ENCODE results near the gene ST3GAL5. TPM values are rescaled to one million over a fixed set of nuclear protein-coding genes. Genes with fewer than 3 reads are reported as not detected.

ST3GAL5 gene
- total and polyA plus RNA-seq, 2 of the 8 experiments (the other 6 are each of a cell fraction or from before 2014, with no cell fraction given), result 1.9 to 4.5 TPM

DNA sequence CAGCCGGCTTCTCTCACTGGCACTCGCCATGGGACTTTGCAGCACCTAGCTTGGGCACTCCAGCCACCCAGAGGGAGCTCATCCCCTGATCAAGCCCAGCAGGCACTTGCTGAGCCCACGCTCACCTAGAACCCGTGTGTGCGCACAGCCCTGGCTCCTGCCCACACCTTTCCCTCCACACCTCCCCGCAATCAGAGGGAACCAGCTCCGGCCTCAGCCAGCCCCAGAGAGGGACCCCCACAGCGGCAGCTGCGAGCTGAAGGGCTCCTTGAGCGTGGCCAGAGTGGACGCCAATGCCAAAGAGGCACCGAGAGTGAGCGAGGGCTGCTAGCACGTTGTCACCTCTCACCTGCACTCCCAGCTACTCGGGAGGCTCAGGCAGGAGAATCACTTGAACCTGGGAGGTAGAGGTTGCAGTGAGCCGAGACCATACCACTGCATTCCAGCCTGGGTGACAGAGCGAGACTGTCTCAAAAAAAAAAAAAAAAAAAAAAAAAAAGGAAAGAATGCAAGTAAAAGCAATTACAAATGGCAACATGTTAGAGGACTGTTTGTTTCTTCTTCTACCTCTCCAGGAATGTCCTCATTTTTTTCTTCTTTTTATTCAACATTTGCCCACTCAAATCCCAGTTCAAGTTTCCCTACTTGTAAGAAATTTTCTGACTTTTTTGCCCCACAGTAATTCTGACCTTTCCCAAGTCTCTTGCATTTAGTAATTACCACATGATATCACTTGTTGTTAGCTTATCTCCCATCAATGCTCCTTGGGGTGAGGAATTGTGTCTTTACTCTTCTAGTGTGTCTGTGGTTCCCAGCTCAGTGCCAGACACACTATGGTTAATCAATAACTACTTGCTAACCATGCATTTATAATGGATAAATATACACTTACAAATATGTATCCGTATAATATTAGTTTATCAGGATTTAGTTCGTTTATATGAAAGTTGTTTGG lies 40.6 kb upstream of the ST3GAL5 start:
- Histone ChIP-seq H4K91ac (replicated peaks; ENCODE audit: insufficient read length, low read length) (no peak overlapping the region), H2AK5ac (ENCODE audit: low read depth, low read length) (no peak overlapping the region), H4K8ac (ENCODE audit: extremely low read depth, insufficient read depth, low read length) (no peak overlapping the region), H3K23me2 (ENCODE audit: low read depth, low read length) (0 out of 2 replicates have a peak, but pooled peaks cover 1% of the 10 kb centered on the region), H2BK15ac (ENCODE audit: low read length) (no peak overlapping the region), H4K20me1 (replicated peaks in 1 of 2; ENCODE audit: control insufficient read depth in 1 of 2, insufficient read depth in 2 of 2, low read length in 2 of 2) (no peaks in the 10 kb centered on the region), H2BK5ac (ENCODE audit: low read depth, low read length) (no peak overlapping the region), H3K4me1 (replicated peaks in 1 of 4; ENCODE audit: control insufficient read depth in 3 of 4, insufficient read depth in 4 of 4, low read length in 3 of 4) (no peaks in the 10 kb centered on the region), H3K27ac (ENCODE audit: low read depth, low read length) (no peak overlapping the region), H2AFZ (ENCODE audit: low read length) (no peak overlapping the region), H3K4me2 (ENCODE audit: insufficient read depth in 1 of 2, low read depth in 2 of 2, low read length in 2 of 2) (no peak overlapping the region), H3K4me3 (ENCODE audit: extremely low read depth in 1 of 4, insufficient read depth in 2 of 4, low read depth in 3 of 4, low read length in 4 of 4) (no peak overlapping the region), H3K18ac (ENCODE audit: extremely low read depth, low read length) (no peak overlapping the region), H3K56ac (replicated peaks; ENCODE audit: insufficient read length, low read depth, low read length) (no peak overlapping the region), H2BK20ac (ENCODE audit: low read length) (no peak overlapping the region), H3K36me3 (ENCODE audit: control insufficient read depth in 2 of 4, insufficient read depth in 4 of 4, low read length in 3 of 4) (no peaks in the 10 kb centered on the region), H3K9me3 (ENCODE audit: insufficient read depth in 2 of 2, low read depth in 1 of 2, low read length in 1 of 2) (no peaks in the 10 kb centered on the region), H4K5ac (ENCODE audit: insufficient read length, low read depth, low read length) (no peak overlapping the region), H3K23ac (ENCODE audit: insufficient read length) (no peak overlapping the region), H3K79me2 (ENCODE audit: control insufficient read depth in 1 of 2, insufficient read depth in 2 of 2, low read length in 2 of 2) (no peaks in the 10 kb centered on the region), H2BK120ac (replicated peaks; ENCODE audit: low read depth, low read length) (no peak overlapping the region), H3K27me3 (replicated peaks in 1 of 4; ENCODE audit: control insufficient read depth in 3 of 4, extremely low read depth in 1 of 4, insufficient read depth in 3 of 4, low read length in 3 of 4) (no peaks in the 10 kb centered on the region), H3K14ac (ENCODE audit: insufficient read length) (no peak overlapping the region), H2BK12ac (ENCODE audit: low read depth, low read length) (no peak overlapping the region), H3K4ac (replicated peaks; ENCODE audit: insufficient read length, low read depth, low read length) (no peak overlapping the region), H3K9ac (replicated peaks in 1 of 4; ENCODE audit: extremely low read depth in 1 of 4, low read depth in 3 of 4, low read length in 3 of 4) (no peak overlapping the region), H3K79me1 (ENCODE audit: low read depth, low read length) (no peaks in the 10 kb centered on the region)
- DNase-seq (ENCODE audit: low read depth in 1 of 2, low spot score in 2 of 2) (no peak), FAIRE-seq (no peak)
- WGBS, 2 experiments (ENCODE audit: extremely low coverage in 1 of 2, insufficient coverage in 1 of 2, insufficient read length in 1 of 2, insufficient replicate concordance in 2 of 2, low coverage in 1 of 2, low lambda C conversion rate in 2 of 2, missing lambda C conversion rate in 1 of 2), result 81% methylated on average over 9 of the region's 19 CpGs; no CpG with 5 or more reads in 1 of the 2 experiments
- POLR2A ChIA-PET (ENCODE audit: partially characterized antibody), result no interaction called here
- CTCF ChIA-PET (ENCODE audit: partially characterized antibody), result interaction anchor here (1.1 to 1.5 kb wide), 4 partner anchors 8 to 102 kb away, joined by 3 to 5 read pairs (median 4); no protein-coding TSS in a partner anchor
- TF ChIP-seq CREB1 (IDR thresholded peaks at IDR 0.05) (no peak), KDM1A (IDR thresholded peaks at IDR 0.05; ENCODE audit: borderline replicate concordance, low read length) (no peak), POU5F1 (IDR thresholded peaks at IDR 0.05; ENCODE audit: low read depth, low read length) (no peak), CBX5 (IDR thresholded peaks at IDR 0.05; ENCODE audit: low read depth, low read length) (no peak), KDM4A (IDR thresholded peaks at IDR 0.05; ENCODE audit: low read depth, low read length, severe bottlenecking) (no peak), SP4 (IDR thresholded peaks at IDR 0.05; ENCODE audit: low read length) (no peak), TAF1 (IDR thresholded peaks at IDR 0.05; ENCODE audit: low read depth, low read length) (no peak)
- TF ChIP-seq, protein P1, sequence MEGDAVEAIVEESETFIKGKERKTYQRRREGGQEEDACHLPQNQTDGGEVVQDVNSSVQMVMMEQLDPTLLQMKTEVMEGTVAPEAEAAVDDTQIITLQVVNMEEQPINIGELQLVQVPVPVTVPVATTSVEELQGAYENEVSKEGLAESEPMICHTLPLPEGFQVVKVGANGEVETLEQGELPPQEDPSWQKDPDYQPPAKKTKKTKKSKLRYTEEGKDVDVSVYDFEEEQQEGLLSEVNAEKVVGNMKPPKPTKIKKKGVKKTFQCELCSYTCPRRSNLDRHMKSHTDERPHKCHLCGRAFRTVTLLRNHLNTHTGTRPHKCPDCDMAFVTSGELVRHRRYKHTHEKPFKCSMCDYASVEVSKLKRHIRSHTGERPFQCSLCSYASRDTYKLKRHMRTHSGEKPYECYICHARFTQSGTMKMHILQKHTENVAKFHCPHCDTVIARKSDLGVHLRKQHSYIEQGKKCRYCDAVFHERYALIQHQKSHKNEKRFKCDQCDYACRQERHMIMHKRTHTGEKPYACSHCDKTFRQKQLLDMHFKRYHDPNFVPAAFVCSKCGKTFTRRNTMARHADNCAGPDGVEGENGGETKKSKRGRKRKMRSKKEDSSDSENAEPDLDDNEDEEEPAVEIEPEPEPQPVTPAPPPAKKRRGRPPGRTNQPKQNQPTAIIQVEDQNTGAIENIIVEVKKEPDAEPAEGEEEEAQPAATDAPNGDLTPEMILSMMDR (IDR thresholded peaks at IDR 0.05; ENCODE audit: control extremely low read depth in 1 of 3, insufficient read depth in 1 of 3, low read depth in 1 of 3, low read length in 3 of 3), result no peak
- TF ChIP-seq, protein P2, sequence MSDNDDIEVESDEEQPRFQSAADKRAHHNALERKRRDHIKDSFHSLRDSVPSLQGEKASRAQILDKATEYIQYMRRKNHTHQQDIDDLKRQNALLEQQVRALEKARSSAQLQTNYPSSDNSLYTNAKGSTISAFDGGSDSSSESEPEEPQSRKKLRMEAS (IDR thresholded peaks at IDR 0.05), result no peak

All from H1 (cell line).